HL-60 (cell line): Measurements from ENCODE around the gene ADAMTS2.

Experiments used
- CTCF ChIP-seq: IDR thresholded peaks from one replicate; pipeline ENCODE4 v1.5.1; 2011; ENCODE audit warnings: low read length, control low read depth, inconsistent platforms; ENCODE audit not compliant: insufficient read depth
- REST ChIP-seq: IDR thresholded peaks from 2 replicates; pipeline ENCODE4 v1.6.1; 2012; ENCODE audit warnings: low read depth; ENCODE audit not compliant: insufficient replicate concordance

GRCh38 chr5:179301796-179302195 lies 43.5 kb downstream of the ADAMTS2 start:
- TF ChIP-seq CTCF: no peak
- TF ChIP-seq REST: no peak
